ENCODE results near the gene EFS. TPM values are rescaled to one million over a fixed set of nuclear protein-coding genes. Genes with fewer than 3 reads are reported as not detected.
A peak's percentile ranks its signal among the peaks of the same experiment; 100 is the strongest.

The EFS gene
- total RNA-seq, 4 donors from 2014 or later, result 31.4 to 38.2 (median 34.2) TPM

GRCh38 chr14:23378612-23379220 is 13.7 kb upstream of the EFS start:
- H3K27me3 ChIP-seq, result no peaks in the 10 kb centered on the region
- H3K4me1 ChIP-seq, result peaks cover 0 to 62% (median 6%) of the 10 kb centered on the region in 4 donors
- H3K36me3 ChIP-seq, result no peaks in the 10 kb centered on the region
- no peak for DNase-seq (ENCODE audit: low spot score in 2 of 2)
- H3K27ac ChIP-seq, result peak overlapping the region in 3 of 4 donors; percentile 66 to 90 (median 83)
- TF ChIP-seq CTCF (IDR thresholded peaks at IDR 0.05) (no peak), POLR2A (IDR thresholded peaks at IDR 0.05) (no peak), EP300 (IDR thresholded peaks at IDR 0.05) (no peak)
- no peaks in the 10 kb centered on the region for H3K9me3 ChIP-seq
- peak overlapping the region in 3 of 4 donors; percentile 11 to 45 (median 13) for H3K4me3 ChIP-seq
- WGBS, 2 donors, result 47 to 60% methylated on average over 11 of the region's 11 CpGs

- no peaks in the 10 kb centered on the region for H3K27me3 ChIP-seq
- peaks cover 0 to 70% (median 6%) of the 10 kb centered on the region in 4 donors for H3K4me1 ChIP-seq
- no peaks in the 10 kb centered on the region for H3K36me3 ChIP-seq
- peak overlapping the region; percentile 58 to 90 (median 74) for H3K27ac ChIP-seq
- TF ChIP-seq CTCF (IDR thresholded peaks at IDR 0.05) (no peak), EP300 (IDR thresholded peaks at IDR 0.05) (no peak), POLR2A (IDR thresholded peaks at IDR 0.05) (no peak)
- WGBS, 2 donors, result 52 to 63% methylated on average over 14 of the region's 14 CpGs
- peak overlapping the region; percentile 11 to 45 (median 20) for H3K4me3 ChIP-seq
- no peak for DNase-seq (ENCODE audit: low spot score in 2 of 2)
- no peaks in the 10 kb centered on the region for H3K9me3 ChIP-seq
These were observed 12.9 kb upstream of the EFS start for GRCh38 chr14:23377573-23378563.

- Histone ChIP-seq H3K36me3 (no peaks in the 10 kb centered on the region), H3K4me3 (peak overlapping the region; percentile 4 to 45 (median 20)), H3K27ac (peak overlapping the region; percentile 58 to 90 (median 74)), H3K4me1 (peaks cover 0 to 77% (median 6%) of the 10 kb centered on the region in 4 donors), H3K27me3 (no peaks in the 10 kb centered on the region), H3K9me3 (no peaks in the 10 kb centered on the region)
- WGBS, 2 donors, result 22 to 32% methylated on average over 11 of the region's 11 CpGs
- TF ChIP-seq EP300 (IDR thresholded peaks at IDR 0.05), result no peak
- TF ChIP-seq POLR2A (IDR thresholded peaks at IDR 0.05), result no peak
- no peak for TF ChIP-seq CTCF (IDR thresholded peaks at IDR 0.05)
- DNase-seq (ENCODE audit: low spot score in 2 of 2), result no peak
These were observed 12.2 kb upstream of the EFS start for GRCh38 chr14:23377198-23377550.

GRCh38 chr14:23376482-23377197 is 11.7 kb upstream of the EFS start, which contains the start of gene CMTM5:
Gene CMTM5, plus strand, starts transcription at chr14:23377046. Its CDS starts 206 bp downstream, at chr14:23377252.
- Histone ChIP-seq H3K9me3 (no peaks in the 10 kb centered on the region), H3K4me1 (peaks cover 0 to 83% (median 6%) of the 10 kb centered on the region in 4 donors), H3K27ac (peak within 1 kb of the TSS; percentile 58 to 90 (median 74)), H3K4me3 (peak within 1 kb of the TSS; percentile 4 to 45 (median 20)), H3K27me3 (no peaks in the 10 kb centered on the region), H3K36me3 (no peaks in the 10 kb centered on the region)
- DNase-seq (ENCODE audit: low spot score in 2 of 2), result peak; percentile 25 to 62
- TF ChIP-seq EP300 (IDR thresholded peaks at IDR 0.05), result peak; percentile 25 to 88
- peak in 1 of 2 donors; percentile 44 for TF ChIP-seq POLR2A (IDR thresholded peaks at IDR 0.05)
- TF ChIP-seq CTCF (IDR thresholded peaks at IDR 0.05), result peak in 2 of 5 experiments; percentile 42 to 48
- WGBS, 2 donors, result 15 to 30% methylated on average over 13 of the region's 13 CpGs

Measured in tibial nerve (tissue), 4 donors.